ENCODE measurements around the gene LIN7B. TPM values are rescaled to one million over a fixed set of nuclear protein-coding genes. Genes with fewer than 3 reads are reported as not detected.

LIN7B gene
- total and polyA plus RNA-seq, 9 of the 15 experiments (the other 6 are each of a cell fraction or from before 2014, with no cell fraction given) = 0.89 to 15.7 (median 4.0) TPM

DNA sequence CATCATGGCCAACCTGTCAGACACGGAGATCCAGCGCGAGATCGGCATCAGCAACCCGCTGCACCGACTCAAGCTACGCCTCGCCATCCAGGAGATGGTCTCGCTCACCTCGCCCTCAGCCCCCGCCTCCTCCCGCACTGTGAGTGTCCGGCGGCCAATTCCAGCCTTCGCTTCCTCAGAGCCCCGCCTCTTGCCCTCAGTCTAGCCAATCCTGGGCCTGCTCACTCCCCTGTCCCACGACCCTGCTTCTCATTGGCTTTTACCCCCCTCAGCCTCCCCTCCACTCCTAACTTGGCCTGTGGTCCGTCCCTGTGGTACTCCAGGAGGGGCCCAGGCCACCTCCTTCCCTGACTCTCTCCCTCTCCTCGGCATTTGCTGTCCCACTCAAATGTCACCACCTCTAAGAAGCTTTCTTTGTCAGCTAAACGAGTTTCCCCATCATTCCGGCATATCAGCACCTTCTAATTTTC, 28.7 kb downstream of the LIN7B start (continued):
- TF ChIP-seq ZNF408 (CRISPR knock-in tag; IDR thresholded peaks at IDR 0.05; ENCODE audit: low read depth) (no peak), POU5F1 (IDR thresholded peaks at IDR 0.05; ENCODE audit: borderline replicate concordance, low read depth, low read length, partially characterized antibody) (no peak), ZFP30 (CRISPR knock-in tag; IDR thresholded peaks at IDR 0.05; ENCODE audit: borderline replicate concordance) (no peak), NR2C2 (CRISPR knock-in tag; IDR thresholded peaks at IDR 0.05) (no peak), NR2C2 (tag; IDR thresholded peaks at IDR 0.05) (peak; percentile 69), ZFP36 (IDR thresholded peaks at IDR 0.05; ENCODE audit: low read depth, low read length, partially characterized antibody) (no peak), MCM2 (IDR thresholded peaks at IDR 0.05; ENCODE audit: low read depth) (no peak), DNMT1 (IDR thresholded peaks at IDR 0.05) (no peak), CEBPB (tag; IDR thresholded peaks at IDR 0.05) (no peak), SMARCA4 (IDR thresholded peaks at IDR 0.05) (no peak), NR2C1 (IDR thresholded peaks at IDR 0.05) (no peak), NR2C1 (tag; IDR thresholded peaks at IDR 0.05) (no peak), MTA3 (IDR thresholded peaks at IDR 0.05; ENCODE audit: borderline replicate concordance) (peak; percentile 41; the same call in 1 of the 2 replicates), RFX1 (IDR thresholded peaks at IDR 0.05) (no peak), ZNF77 (CRISPR knock-in tag; IDR thresholded peaks at IDR 0.05) (no peak), CBX1 (IDR thresholded peaks at IDR 0.05; ENCODE audit: low read depth) (no peak), POLR2B (IDR thresholded peaks at IDR 0.05; ENCODE audit: low read depth, partially characterized antibody) (peak; percentile 32), GATAD2B (IDR thresholded peaks at IDR 0.05; ENCODE audit: borderline replicate concordance) (no peak), NR3C1 (CRISPR knock-in tag; IDR thresholded peaks at IDR 0.05) (no peak)
- TF ChIP-seq, protein P1, sequence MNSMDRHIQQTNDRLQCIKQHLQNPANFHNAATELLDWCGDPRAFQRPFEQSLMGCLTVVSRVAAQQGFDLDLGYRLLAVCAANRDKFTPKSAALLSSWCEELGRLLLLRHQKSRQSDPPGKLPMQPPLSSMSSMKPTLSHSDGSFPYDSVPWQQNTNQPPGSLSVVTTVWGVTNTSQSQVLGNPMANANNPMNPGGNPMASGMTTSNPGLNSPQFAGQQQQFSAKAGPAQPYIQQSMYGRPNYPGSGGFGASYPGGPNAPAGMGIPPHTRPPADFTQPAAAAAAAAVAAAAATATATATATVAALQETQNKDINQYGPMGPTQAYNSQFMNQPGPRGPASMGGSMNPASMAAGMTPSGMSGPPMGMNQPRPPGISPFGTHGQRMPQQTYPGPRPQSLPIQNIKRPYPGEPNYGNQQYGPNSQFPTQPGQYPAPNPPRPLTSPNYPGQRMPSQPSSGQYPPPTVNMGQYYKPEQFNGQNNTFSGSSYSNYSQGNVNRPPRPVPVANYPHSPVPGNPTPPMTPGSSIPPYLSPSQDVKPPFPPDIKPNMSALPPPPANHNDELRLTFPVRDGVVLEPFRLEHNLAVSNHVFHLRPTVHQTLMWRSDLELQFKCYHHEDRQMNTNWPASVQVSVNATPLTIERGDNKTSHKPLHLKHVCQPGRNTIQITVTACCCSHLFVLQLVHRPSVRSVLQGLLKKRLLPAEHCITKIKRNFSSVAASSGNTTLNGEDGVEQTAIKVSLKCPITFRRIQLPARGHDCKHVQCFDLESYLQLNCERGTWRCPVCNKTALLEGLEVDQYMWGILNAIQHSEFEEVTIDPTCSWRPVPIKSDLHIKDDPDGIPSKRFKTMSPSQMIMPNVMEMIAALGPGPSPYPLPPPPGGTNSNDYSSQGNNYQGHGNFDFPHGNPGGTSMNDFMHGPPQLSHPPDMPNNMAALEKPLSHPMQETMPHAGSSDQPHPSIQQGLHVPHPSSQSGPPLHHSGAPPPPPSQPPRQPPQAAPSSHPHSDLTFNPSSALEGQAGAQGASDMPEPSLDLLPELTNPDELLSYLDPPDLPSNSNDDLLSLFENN (IDR thresholded peaks at IDR 0.05; ENCODE audit: low read depth in 2 of 2, low read length in 2 of 2) = no peak
- TF ChIP-seq, protein P2, sequence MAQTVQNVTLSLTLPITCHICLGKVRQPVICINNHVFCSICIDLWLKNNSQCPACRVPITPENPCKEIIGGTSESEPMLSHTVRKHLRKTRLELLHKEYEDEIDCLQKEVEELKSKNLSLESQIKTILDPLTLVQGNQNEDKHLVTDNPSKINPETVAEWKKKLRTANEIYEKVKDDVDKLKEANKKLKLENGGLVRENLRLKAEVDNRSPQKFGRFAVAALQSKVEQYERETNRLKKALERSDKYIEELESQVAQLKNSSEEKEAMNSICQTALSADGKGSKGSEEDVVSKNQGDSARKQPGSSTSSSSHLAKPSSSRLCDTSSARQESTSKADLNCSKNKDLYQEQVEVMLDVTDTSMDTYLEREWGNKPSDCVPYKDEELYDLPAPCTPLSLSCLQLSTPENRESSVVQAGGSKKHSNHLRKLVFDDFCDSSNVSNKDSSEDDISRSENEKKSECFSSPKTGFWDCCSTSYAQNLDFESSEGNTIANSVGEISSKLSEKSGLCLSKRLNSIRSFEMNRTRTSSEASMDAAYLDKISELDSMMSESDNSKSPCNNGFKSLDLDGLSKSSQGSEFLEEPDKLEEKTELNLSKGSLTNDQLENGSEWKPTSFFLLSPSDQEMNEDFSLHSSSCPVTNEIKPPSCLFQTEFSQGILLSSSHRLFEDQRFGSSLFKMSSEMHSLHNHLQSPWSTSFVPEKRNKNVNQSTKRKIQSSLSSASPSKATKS (CRISPR knock-in tag; IDR thresholded peaks at IDR 0.05) = no peak
- TF ChIP-seq, protein P3, sequence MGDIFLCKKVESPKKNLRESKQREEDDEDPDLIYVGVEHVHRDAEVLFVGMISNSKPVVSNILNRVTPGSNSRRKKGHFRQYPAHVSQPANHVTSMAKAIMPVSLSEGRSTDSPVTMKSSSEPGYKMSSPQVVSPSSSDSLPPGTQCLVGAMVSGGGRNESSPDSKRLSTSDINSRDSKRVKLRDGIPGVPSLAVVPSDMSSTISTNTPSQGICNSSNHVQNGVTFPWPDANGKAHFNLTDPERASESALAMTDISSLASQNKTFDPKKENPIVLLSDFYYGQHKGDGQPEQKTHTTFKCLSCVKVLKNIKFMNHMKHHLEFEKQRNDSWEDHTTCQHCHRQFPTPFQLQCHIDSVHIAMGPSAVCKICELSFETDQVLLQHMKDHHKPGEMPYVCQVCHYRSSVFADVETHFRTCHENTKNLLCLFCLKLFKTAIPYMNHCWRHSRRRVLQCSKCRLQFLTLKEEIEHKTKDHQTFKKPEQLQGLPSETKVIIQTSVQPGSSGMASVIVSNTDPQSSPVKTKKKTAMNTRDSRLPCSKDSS (IDR thresholded peaks at IDR 0.05; ENCODE audit: low read depth, partially characterized antibody) = no peak
- TF ChIP-seq, protein P4, sequence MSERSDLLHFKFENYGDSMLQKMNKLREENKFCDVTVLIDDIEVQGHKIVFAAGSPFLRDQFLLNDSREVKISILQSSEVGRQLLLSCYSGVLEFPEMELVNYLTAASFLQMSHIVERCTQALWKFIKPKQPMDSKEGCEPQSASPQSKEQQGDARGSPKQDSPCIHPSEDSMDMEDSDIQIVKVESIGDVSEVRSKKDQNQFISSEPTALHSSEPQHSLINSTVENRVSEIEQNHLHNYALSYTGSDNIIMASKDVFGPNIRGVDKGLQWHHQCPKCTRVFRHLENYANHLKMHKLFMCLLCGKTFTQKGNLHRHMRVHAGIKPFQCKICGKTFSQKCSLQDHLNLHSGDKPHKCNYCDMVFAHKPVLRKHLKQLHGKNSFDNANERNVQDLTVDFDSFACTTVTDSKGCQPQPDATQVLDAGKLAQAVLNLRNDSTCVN (CRISPR knock-in tag; IDR thresholded peaks at IDR 0.05) = no peak
